Lower leg skin (tissue), 4 donors: ENCODE data around the gene FOXQ1. TPM values are rescaled to one million over a fixed set of nuclear protein-coding genes. Genes with fewer than 3 reads are reported as not detected.

Source experiments
- DNase-seq, 2 donors: peaks; one replicate each; pipeline ENCODE4 v3.0.0-alpha.2; 2019; ENCODE audit warnings: low spot score in 2 of 2
- H3K4me3 ChIP-seq: fragments of 200-600 bp; sonication (generic); 2 replicates; pipeline ENCODE4 v1.5.1; 2017; ENCODE audit warnings: mild to moderate bottlenecking, low read depth; ENCODE audit not compliant: poor library complexity, severe bottlenecking
- POLR2A ChIP-seq, 2 donors: fragments of 450-650 bp; IDR thresholded peaks; one replicate each; pipeline ENCODE4 v1.6.1; 2016 to 2017; ENCODE audit warnings: antibody characterized with exemption in 2 of 2, mild to moderate bottlenecking in 1 of 2, moderate library complexity in 1 of 2
- whole genome bisulfite sequencing, 2 donors: methylation state at CpG; one replicate each; pipeline ENCODE4 v1.1.5; 2018; 5-methylcytosine and 5-hydroxymethylcytosine counted together
- intact Hi-C: fragments of 100-400 bp; cut with DNase I; formaldehyde crosslinking; loops from one replicate; pipeline ENCODE4 v1.15.0; 2023; ENCODE audit warnings: low total_unique reads
- total RNA-seq, 4 donors: library from RNA; depleted of rRNA; stranded (reverse); fragments of >200 nt; gene quantifications; one replicate each; pipeline ENCODE4 v1.1.0, GENCODE V29; 2016
- TF ChIP-seq, protein P1 (sequence below), 3 donors: fragments of 450-650 bp; IDR thresholded peaks; one replicate each; pipeline ENCODE4 v1.5.1; 2016; ENCODE audit warnings: antibody characterized with exemption in 3 of 3, mild to moderate bottlenecking in 3 of 3, moderate library complexity in 2 of 3

FOXQ1 gene
- total RNA-seq, 4 donors from 2014 or later = 54.1 to 117 (median 89.5) TPM

DNA sequence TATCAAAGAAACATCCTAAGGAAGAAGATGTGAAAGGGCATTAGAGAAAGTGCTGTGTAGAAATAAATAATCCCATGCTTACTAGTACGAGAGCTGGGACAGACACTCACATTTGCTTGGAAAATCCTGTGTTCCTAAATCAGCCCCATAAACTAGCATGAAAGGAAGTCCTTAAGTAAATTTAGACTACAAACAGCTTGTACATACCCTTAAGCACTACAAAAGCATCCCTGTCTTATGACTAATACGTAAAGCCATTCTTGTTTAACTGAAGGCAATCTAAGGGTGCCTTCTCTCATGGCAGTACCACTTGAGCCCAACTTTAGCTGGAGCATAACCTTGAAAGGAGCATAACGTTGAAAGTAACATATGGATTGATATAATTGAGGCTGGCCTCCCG lies 15.4 kb upstream of the FOXQ1 start:
- intact Hi-C loops = no loop called here
- 37 to 60% methylated on average over 4 of the region's 4 CpGs for WGBS, 2 donors
- no peak for TF ChIP-seq POLR2A (IDR thresholded peaks at IDR 0.05)
- TF ChIP-seq, protein P1, sequence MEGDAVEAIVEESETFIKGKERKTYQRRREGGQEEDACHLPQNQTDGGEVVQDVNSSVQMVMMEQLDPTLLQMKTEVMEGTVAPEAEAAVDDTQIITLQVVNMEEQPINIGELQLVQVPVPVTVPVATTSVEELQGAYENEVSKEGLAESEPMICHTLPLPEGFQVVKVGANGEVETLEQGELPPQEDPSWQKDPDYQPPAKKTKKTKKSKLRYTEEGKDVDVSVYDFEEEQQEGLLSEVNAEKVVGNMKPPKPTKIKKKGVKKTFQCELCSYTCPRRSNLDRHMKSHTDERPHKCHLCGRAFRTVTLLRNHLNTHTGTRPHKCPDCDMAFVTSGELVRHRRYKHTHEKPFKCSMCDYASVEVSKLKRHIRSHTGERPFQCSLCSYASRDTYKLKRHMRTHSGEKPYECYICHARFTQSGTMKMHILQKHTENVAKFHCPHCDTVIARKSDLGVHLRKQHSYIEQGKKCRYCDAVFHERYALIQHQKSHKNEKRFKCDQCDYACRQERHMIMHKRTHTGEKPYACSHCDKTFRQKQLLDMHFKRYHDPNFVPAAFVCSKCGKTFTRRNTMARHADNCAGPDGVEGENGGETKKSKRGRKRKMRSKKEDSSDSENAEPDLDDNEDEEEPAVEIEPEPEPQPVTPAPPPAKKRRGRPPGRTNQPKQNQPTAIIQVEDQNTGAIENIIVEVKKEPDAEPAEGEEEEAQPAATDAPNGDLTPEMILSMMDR (IDR thresholded peaks at IDR 0.05) = no peak
- no peak overlapping the region for H3K4me3 ChIP-seq
- no peak for DNase-seq

DNA sequence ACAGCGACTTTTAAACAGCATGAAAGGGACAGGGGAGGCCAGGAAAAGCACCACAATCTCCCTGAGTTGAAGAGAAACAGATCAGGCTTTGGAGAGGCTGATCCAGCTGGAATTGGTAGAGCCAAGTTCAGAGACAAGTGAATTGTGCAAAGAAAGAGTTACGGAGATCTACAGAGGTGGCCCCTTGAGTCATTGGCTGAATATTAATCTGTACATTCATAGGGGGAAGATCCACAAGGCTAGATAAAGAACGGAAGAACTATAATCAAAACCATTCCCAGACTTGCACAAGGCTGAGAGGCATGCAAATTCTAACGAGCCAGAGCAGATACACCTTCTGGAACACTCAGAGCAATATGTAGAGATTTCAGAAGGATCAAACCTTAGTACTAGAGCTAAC lies 14.2 kb upstream of the FOXQ1 start:
- no peak overlapping the region for H3K4me3 ChIP-seq
- intact Hi-C loops = no loop called here
- DNase-seq = no peak
- TF ChIP-seq, protein P1 (IDR thresholded peaks at IDR 0.05) = no peak
- no peak for TF ChIP-seq POLR2A (IDR thresholded peaks at IDR 0.05)
- WGBS, 2 donors = 27 to 29% methylated on average over 4 of the region's 4 CpGs

DNA sequence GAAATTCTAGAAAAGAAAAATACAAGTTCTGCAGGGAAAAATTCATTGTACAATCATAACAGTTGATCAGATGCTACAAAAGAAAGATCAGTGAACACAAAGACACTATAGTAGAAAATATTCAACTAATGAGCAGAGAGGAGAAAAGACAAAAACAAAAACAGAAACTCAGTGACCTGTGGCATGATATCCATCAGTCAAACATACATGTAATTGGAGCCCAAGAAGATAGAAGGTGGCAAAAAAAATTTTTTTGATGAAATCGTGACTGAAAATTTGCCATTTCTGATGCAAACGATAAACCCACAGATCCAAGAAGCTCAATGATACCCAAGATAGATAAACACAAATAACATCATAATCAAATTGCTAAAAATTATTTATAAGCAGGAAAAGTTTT lies 13.1 kb upstream of the FOXQ1 start:
- intact Hi-C loops = no loop called here
- WGBS, 2 donors = 93 to 96% methylated on average over 2 of the region's 2 CpGs

DNA sequence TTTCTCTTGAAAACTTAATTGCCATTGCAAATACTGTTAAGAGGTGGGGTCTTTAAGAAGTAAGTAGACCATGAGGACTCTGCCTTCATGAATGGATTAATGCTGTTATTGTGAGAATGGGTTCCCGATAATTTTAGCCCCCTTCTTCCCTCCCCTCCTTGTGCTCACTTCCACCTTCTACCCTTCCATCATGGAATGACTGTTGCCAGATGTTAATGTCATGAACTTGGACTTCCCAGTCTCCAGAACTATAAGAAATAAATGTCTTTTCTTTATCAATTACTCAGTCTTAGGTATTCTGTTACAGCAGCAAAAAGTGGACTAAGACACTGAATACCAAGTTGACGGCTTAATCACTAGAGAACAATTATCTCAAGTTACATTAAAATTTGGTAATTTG lies 5.8 kb upstream of the FOXQ1 start:
- WGBS, 2 donors = 92 to 93% methylated on average over 2 of the region's 2 CpGs
- no peak overlapping the region for H3K4me3 ChIP-seq
- intact Hi-C loops = no loop called here
- no peak for DNase-seq
- TF ChIP-seq, protein P1 (IDR thresholded peaks at IDR 0.05) = no peak
- TF ChIP-seq POLR2A (IDR thresholded peaks at IDR 0.05) = no peak

More for the DNA sequence above, 13.1 kb upstream of the FOXQ1 start:
- no peak for DNase-seq
- no peak overlapping the region for H3K4me3 ChIP-seq
- TF ChIP-seq, protein P1 (IDR thresholded peaks at IDR 0.05) = no peak
- TF ChIP-seq POLR2A (IDR thresholded peaks at IDR 0.05) = no peak

DNA sequence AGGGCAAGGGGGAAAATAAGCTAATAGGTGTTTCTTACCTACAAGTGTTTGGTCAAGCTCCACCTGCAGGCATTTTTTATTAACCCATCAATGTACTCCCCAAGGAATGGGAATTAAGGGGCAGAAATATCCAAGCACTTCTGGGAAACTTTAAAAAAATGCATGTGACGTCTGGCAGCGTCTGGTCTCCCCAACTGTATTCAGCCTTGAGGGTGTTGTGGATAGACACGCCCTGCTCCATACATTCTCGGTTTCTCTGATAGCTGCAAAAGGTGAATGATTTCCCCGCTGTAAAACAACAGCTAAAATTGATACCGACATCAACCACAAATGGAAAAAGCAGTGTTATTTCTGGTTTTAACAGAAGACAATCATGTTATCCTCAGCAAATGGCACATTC lies 2.5 kb upstream of the FOXQ1 start:
- WGBS, 2 donors = 42 to 48% methylated on average over 6 of the region's 6 CpGs
- intact Hi-C loops = no loop called here
- TF ChIP-seq, protein P1 (IDR thresholded peaks at IDR 0.05) = no peak
- TF ChIP-seq POLR2A (IDR thresholded peaks at IDR 0.05) = no peak
- H3K4me3 ChIP-seq = no peak overlapping the region
- DNase-seq = no peak
